ENCODE measurements around the gene LTB4R.

GRCh38 chr14:24293525-24293924 is 17.8 kb upstream of the LTB4R start:
- TF ChIP-seq POLR2A (IDR thresholded peaks at IDR 0.05) (no peak), CTCF (IDR thresholded peaks at IDR 0.05) (no peak), POLR2AphosphoS5 (IDR thresholded peaks at IDR 0.05) (no peak)

Measured in prostate gland (tissue), 2 donors.